ENCODE results near the gene TMEFF2. TPM values are rescaled to one million over a fixed set of nuclear protein-coding genes. Genes with fewer than 3 reads are reported as not detected.

Gene TMEFF2
- total and polyA plus RNA-seq, 2 of the 8 experiments (the other 6 are each of a cell fraction or from before 2014, with no cell fraction given): 0.91 to 3.7 TPM

GRCh38 chr2:192023006-192023405 is 171.7 kb downstream of the TMEFF2 start (continued):
- TF ChIP-seq HDAC2 (IDR thresholded peaks at IDR 0.05; ENCODE audit: borderline replicate concordance in 1 of 2, low read depth in 2 of 2, low read length in 2 of 2) (no peak), GTF2F1 (IDR thresholded peaks at IDR 0.05; ENCODE audit: borderline replicate concordance, low read depth, low read length) (no peak), ATF2 (IDR thresholded peaks at IDR 0.05; ENCODE audit: low read length) (no peak), EZH2 (IDR thresholded peaks at IDR 0.05; ENCODE audit: low read depth, low read length, severe bottlenecking) (no peak)

Measured in H1 (cell line).